GM18868 (cell line): ENCODE data around the gene SARDH.
"Not testable (repeated sequence)": the region's sequence is repeated elsewhere in the genome, so short reads cannot be mapped to it uniquely, and the experiment has no call there.

Source experiments
- ATAC-seq: cut with Tn5 transposase; IDR thresholded peaks from one replicate; pipeline ENCODE4 v1.9.1; 2021; ENCODE audit warnings: mild to moderate bottlenecking, moderate library complexity; ENCODE audit not compliant: unreplicated experiment

The SARDH gene

DNA sequence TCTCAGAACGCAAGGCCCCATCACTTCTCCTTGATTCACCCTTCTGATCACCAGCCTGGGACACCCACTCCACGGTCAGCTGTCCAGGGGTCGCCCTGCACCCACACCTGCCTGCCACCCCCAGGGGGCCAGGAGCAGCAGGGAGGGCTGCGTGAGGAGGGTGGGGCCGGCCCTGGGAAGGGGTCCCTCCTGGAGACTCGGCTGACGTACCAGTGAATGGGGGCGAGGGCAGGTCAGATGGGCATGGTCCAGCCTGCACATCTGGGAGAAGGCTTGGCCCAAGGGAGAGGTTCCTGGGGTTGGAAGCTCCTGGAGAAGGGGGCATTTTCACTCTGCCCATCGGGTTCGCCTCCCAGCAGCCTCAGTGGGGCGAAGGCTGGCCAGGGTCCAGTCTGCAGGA, 21.8 kb upstream of the SARDH start:
- ATAC-seq = no peak

DNA sequence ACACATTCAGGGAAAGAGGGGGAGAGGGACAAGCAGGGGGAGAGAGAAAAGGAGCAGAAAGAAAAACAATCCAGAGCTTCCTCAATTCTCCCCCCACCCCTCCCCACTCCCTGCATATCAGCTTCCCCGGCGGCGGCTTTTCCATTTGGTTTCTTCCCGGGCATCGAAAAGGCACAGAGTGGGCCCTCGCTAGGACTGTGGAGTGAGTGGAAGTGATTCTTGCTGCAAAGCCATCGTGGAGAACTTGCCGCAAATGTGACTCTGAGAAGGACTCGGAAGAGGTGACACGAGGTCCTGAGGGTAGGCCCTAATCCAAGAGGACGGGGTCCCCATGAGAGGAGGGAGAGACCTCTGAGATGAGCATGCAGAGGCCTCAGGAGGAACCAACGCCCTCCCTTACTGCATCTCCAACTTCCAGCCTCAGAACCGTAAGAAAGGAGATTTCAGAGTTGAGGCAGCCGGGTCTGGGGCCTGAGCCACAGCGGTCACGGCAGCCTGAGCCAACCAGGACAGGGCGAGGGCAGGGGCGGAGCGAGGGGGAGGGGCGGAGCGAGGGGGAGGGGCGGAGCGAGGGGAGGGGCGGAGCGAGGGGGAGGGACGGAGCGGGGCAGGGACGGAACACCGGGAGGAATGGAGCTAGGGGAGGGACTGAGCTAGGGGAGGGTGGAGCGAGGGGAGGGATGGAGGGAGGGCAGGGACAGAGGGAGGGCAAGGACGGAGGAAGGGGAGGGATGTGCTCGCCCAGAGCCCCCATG, 21.2 kb upstream of the SARDH start:
- no peak for ATAC-seq

DNA sequence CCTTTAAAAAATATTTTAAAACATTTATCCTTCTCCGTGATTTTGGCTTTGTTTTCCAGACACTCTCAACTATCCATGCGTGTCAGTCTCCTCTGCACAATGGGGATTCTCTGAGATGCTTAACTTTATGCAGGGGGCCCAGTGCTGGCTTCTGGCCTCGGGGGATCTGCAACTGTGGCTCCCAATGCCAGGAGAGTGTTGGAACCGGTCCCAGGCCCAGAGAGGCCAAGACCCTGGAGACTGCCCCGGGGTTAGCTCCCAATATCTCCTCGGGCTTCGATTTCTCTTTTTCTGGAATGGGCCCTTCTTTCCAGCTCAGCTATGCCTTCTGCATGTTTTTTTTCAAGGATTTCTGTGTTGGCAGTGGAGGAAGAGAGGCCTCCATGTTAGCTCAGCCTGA, 20.1 kb upstream of the SARDH start:
- ATAC-seq = no peak

DNA sequence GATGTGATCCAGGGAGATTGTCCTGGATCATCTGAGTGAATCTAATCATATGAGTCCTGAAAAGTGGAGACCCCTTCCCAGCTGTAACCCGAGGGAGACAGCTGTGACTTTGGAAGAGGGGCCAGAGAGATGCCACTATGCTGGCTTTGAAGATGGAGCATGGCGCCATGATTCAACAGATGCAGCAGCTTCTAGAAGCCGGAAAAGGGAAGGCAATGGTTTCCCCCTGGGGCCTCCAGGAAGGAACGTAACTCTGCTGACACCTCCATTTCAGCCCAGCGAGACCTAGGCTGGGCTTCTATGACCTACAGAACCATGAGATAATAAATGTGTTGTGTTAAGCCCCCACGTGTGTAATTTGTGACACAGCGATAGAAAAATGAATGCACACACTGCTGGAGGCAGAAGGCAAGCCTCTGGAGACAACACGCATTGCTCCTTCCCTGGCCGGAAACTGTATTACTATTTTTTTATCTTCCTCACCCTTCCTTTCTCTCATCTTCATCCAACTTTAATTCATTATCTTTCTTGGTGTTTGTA, 16.6 kb upstream of the SARDH start:
- ATAC-seq = no peak

DNA sequence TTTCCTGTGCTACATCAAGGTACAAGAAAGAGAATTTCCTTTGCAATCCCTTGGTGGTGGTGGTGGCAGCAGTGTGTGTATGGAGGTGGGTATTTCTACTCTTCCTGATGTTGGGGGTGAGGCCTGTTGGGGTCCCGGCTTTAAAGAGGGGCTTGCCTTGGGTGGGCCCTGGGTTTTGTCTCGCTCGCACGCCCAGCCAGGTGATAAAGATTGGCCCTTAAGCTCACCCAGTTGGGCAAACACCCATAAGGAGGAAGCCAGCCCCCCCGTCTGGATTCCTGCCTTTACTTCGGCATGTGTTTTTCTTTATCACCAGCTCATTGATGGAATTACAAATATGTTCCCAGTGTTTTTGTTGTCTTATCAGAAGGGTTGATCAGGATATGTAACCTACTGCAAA, 16.0 kb upstream of the SARDH start:
- no peak for ATAC-seq

DNA sequence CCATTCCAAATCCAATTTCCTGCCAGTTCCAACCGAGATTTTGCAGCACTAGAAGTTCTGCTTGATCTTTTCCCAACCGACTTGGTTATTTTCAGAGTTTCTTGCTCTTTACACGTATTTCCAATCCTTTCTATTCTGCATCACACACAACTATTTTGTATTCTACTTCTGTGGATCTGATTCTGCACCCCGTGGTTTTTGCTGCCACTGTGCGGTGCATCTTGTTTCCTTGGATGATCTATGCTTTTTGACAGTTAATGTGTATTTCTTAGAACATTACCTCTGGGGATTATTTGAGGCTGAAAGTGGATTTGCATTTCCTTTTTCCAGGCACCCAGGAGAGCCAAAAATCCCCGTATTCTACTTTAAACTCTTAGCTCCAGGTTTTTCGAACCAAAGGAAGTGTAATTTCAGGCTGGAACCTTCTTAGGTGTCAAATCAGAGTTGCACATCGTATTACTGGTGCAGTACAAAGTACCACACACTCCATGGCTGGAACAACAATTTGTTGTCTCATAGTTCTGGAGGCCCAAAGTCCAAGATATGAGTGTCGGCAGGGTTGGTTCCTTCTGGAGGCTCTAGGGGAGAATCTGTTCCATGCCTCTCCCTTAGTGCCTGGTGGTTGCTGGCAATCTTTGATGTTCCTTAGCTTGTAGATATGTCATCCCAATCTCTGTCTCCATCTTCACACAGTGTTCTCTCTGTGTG, 14.7 kb upstream of the SARDH start:
- no peak for ATAC-seq

DNA sequence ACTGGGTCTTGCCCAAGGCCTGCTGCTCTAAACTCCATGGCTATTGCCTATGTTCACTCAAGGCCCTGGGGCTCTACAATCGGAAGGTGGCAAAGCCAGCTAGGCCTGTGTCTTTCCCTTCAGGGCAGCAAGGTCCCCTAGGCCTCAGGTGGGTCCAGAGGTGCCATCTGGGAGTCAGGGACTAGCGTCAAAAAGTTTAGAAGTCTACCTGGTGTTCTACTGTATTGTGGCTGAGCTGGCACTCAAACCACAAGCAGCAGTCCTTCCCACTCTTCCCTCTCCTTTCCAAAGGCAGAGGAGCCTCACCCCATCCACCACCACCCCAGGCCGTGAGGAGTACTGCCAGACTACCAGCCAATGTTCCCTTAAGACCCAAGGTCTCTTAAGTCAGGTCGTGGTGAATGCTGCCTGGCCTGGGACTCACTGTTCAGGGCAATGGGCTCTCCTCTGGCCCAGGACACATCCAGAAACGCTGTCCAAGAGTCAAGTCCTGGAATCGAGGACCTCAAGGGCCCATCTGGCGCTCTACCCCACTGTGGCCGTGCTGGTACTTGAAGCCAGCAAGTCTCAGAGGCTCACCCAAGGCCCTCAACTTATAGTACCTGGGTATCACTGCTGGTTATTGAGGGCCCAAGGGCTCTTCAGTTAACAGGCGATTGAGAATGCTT, 13.0 kb upstream of the SARDH start:
- no peak for ATAC-seq

DNA sequence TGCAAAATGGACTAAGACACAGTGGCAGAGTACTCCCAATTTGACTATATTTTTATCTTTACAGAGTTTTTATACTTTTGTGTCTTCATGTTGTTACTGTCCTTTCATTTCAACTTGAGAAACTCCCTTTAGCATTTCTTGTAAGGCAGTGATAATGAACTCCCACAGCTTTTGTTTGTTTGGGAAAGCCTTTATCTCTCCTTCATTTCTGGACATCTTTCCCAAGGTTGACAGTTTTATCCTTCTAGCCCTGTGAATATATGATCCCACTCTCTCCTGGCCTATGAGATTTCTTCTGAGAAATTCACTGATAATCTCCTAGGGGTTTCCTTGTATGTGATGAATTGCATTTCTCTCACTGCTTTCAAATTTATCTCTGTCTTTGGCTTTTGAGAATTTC, 9.2 kb upstream of the SARDH start:
- no peak for ATAC-seq

DNA sequence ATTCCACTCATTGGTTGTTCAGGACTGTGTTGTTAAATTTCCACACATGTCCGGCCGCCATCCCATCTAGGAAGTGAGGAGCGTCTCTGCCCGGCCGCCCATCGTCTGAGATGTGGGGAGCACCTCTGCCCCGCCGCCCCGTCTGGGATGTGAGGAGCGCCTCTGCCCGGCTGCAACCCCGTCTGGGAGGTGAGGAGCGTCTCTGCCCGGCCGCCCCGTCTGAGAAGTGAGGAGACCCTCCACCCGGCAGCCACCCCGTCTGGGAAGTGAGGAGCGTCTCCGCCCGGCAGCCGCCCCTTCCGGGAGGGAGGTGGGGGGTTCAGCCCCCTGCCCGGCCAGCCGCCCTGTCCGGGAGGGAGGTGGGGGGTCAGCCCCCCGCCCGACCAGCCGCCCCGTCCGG, 6.4 kb upstream of the SARDH start:
- ATAC-seq = not testable (repeated sequence)

DNA sequence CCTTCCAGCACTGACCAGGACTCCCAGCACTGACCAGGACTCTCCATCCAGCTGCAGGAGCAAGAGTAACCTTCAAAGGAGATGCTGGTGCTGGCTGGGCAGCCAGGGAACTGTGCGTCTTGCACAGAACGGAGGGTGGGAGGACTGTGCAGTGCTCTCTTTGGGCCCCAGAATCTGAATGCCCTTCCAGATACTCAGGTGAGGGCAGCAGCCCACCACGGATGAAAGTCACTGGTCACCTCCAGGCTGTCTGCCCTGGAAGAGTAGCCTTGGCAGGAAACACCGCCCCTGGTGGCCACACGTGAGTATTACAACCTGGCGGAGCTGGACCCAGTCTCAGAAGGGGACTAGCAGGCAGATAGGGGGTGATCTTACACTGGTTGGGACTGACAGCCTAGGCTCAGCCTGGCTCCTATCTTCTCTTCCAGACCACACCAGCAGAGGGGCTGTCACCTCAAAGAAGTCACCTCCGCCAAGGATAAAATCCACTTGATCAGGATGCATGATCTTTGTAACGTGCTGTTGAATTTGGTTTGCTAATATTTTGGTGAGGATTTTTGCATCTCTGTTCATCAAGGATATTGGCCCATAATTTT, 4.8 kb upstream of the SARDH start:
- ATAC-seq = peak; percentile 42

DNA sequence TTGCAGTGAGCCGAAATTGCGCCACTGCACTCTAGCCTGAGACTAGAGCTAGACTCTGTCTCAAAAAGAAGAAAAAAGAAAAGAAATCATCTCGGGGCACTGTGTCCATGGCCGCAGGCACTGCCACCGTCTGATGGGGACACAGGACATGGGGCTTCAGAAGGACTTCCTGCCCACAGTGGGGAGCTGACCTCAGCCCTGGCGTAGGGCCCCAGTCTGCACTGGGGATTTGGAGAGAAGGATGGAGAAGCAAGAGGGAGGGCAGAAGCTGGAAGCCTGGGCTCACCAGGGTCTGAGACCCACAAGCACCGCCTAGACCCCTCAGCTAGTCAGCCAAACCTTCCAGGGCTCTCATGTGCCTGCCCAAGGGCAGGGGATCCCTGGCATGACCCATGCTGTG, 4.1 kb upstream of the SARDH start:
- ATAC-seq = no peak

DNA sequence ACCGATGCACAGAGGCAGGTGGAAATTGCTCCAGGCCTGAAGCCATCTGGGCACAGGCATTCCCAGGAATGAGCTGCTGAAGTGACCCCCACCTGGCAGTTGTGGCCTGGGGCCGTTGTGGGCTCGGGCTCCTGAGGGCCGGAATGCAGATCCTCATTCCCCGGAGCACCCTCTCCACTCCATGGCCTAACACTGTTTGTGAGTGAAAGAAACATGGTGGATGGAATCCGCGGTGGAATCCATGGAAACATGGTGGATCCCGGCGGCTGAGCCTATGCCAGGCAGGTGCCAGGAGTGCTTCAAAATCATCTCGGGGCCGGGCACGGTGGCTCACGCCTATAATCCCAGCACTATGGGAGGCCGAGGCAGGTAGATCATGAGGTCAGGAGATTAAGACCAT, 3.6 kb upstream of the SARDH start:
- no peak for ATAC-seq

DNA sequence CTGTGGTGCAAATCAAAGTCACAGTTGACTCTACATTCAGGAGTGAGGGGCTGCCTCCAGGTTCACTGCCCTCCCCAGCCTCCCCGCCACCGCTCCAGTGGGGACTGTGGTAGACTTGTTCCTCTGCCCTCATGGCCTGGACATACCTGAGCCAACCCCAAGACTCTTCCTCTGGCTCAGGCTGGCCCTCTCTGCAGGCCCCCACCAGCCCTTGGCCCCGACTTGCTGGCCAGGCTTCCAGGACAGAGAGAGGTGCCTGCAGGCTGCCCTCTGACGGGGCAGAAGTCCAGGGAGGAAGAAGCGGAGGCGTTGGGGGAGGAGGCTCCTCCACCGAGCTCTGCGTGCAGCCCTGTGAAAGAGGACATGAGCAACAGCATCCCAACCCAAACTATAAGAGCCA, 2.8 kb upstream of the SARDH start:
- no peak for ATAC-seq

DNA sequence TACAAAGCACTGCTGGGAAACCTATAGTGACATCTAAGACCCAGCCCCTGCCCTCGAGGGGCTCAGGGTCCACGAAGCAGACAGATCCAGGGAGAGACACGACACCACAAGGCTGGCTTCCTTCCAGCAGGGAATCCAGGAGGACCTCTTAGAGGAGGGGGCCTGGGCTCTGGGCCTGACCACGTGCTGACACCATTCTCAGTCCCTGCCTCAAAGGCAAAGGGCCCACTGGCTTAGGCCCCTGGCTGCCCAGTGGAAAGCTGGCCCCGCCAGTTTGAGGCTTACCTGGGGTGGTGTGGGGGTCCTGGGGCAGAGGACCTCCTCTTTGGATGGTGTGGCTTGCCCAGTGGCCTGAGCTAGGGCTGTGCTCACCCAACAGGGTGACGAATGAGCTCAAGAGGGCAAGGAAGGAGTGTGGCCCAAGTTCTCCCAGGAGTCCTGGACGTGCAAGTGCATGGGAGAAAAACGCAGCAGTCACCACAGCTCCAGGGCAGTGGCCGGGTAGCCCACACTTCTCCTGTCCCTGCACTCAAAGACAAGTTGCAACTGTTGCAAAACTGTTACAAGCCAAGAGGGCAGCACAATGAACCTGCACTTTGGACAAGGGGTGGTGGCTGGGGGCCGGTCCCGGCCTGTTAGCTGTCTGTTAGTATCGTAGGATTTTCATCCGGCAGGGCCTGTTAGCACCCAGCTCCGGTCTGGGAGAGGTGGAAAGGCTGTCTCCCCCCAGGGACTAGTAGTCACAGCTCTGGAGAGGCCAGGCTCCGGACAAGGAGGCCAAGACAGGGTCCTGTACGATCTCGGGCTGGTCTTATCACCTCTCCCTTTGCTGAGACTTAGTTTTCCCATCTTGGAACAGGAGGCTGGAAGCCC, 1.5 kb upstream of the SARDH start:
- no peak for ATAC-seq

DNA sequence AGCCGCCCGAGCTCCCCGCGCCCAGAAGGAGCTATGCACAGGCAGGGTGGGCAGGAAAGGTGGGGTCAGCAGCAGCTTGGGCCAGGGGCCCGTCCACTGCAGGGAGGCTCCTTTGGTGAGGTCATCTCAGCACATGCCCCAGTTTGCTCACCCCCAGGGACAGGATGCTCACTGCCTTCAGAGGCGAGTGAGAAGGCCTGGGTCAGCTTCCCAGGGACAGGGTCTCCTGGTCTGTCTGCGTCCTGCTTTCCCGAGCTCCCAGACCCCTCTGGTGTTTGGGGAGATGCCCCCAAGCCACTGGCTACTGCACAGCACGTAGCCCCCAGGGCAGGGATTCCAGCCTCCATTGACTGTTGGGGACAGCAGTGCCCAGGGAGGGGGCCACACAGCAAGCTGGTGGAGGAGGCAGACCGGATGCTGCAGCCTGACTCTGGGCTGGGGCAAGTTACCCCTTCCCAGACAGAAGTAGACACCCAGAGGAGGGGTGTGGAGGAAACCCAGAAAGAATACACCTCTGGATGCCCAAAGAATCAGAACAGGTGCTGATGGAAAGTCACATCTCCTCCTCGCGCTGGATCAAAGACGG, 581 bp upstream of the SARDH start:
- ATAC-seq = no peak

DNA sequence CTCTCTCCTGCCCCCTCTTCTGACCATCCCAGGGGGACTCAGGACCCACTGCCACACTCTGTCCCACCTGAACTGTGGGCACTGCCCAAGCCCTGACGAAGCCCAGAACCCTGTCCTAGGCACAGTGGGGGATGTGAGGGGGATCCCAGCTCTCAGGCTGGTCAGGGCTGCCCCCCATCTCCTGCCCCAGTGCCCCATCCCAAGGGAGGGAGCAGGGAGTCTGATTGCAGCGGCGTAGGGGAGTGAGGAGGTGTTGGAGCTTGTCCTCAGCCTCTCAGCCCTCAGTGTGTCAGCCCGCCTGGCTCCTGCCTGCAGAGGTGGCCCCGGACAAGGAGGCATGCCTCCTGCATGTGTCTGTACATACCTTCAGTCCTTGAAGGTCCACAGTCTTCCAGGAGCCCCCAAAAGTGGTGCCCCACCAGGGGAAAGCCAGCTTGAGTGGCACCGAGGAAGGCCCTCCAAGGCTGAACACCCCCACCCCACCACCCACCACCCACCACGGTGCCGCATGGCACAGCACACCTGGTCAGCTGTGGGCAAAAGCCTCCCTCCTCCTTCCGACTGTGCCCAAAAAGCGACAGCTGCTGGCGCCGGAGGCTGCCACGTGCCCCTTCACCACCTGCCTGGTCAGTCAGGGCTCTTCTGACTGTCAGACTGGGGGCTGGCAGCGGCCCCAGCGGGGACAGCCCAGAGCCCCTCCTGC, 930 bp downstream of the SARDH start:
- no peak for ATAC-seq

DNA sequence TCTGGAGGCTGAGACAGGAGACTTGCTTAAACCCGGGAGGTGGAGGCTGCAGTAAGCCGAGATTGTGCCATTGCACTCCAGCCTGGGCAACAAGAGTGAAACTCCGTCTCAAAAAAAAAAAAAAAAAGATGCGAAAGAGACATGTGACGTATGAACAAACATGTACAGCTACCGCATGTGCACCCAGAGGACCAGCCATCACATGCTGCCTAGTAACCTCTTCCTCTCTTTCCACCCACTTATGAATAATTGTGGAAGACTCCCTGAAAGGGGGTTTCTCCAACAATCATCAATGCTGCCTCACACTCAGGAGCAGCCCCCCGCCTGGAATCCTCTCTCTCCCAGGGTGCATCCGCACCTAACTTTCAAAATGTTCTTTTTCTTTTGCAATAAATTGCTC, 2.2 kb downstream of the SARDH start:
- no peak for ATAC-seq

DNA sequence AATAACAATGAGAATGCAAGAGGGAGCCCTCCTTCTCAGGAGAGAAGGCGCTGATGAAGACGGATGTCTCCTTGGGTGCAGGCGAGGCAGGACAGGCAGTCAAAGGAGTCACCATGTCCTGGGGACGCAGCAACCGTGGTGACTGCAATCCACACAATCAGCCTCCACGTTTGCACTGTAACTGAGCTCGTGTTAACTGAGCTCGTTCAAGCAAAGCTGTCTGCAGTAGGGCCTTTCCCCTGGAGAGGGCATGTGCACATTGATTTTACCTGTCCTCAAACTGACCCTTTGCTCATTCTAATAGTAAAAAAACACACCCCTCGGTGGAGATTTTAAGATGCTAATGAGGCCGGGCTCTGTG, 2.8 kb downstream of the SARDH start:
- no peak for ATAC-seq

DNA sequence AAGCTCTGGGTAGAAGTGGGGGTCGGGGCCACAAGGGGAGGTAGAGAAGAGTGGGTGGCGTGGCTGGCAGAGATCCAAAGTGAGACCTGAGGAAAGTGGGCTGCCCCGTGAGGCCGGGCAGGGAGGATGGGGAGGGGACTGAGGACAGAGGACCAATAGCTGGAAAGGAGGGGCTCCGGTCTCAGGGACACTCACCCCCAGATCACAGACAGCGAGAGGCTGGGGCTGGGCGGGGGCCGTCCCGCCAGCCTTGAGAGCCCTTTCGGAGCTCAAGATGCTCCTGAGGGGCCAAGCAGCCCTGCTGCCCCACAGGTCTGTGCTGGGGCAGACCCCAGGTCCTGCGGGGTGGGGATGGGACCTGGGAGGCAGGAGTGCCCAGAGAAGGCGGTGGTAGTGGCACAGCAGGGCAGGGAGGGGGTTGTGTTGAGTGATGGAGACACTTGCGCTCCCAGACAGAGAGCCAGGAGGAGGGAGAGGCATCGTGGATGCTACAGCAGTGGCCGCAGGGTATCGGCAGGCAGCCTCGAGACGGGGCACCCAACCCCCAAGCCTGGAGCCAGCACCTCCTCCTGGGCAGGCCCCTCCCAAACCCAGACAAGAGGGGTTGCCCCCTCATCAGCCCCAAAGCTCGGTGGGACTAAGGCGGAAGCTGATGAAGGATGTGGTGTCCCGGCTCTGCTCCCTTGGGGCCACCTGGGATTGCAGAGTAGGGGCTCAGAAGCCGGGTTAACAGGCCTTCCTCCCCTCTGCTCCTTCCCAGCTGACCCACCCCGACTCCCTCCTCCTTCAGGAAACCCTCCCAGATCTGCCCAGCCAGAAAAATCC, 3.4 kb downstream of the SARDH start:
- no peak for ATAC-seq
